PC-3 (cell line): Measurements from ENCODE around the gene AJM1. TPM values are rescaled to one million over a fixed set of nuclear protein-coding genes. Genes with fewer than 3 reads are reported as not detected.

Experiments used
- ATAC-seq: fragments of 200-7000 bp; cut with Tn5 transposase; 2 replicates; pipeline ENCODE4 v1.9.1; 2020; ENCODE audit warnings: mild to moderate bottlenecking, moderate library complexity
- BruUV-seq: library from RNA; stranded (reverse); fragments of 400-500 nt; replicated peaks from 2 replicates; lab custom pipeline; 2021; lab: Mats Ljungman, UMichigan
- CTCF ChIA-PET: fragments of 300-600 bp; sonication (Branson Sonifier 250); formaldehyde crosslinking; loops from one replicate; lab custom pipeline; 2022; ENCODE audit warnings: antibody characterized with exemption; lab: Charles Lee
- POLR2A ChIA-PET: fragments of 300-600 bp; sonication (Branson Sonifier 250); formaldehyde crosslinking; loops from one replicate; lab custom pipeline; 2022; ENCODE audit warnings: antibody characterized with exemption; ENCODE audit not compliant: unreplicated experiment; lab: Charles Lee
- DNase-seq: peaks from one replicate; pipeline ENCODE4 v3.0.0-alpha.2; 2015
- H2AFZ ChIP-seq: fragments of 300-600 bp; sonication (generic); 2 replicates; pipeline ENCODE4 v1.6.0; 2016; ENCODE audit warnings: antibody characterized with exemption, low read length
- H3F3A ChIP-seq: fragments of 300-600 bp; sonication (generic); one replicate; pipeline ENCODE4 v1.6.0; 2017; ENCODE audit warnings: antibody characterized with exemption, low read length, control low read depth, mild to moderate bottlenecking; ENCODE audit not compliant: unreplicated experiment
- H3K27ac ChIP-seq: fragments of 300-600 bp; sonication (generic); 2 replicates; pipeline ENCODE4 v1.5.1; 2016; ENCODE audit warnings: mild to moderate bottlenecking, low read length
- H3K27me3 ChIP-seq: fragments of 300-600 bp; sonication (generic); 2 replicates; pipeline ENCODE4 v1.6.1; 2016; ENCODE audit warnings: low read length, mixed read lengths
- H3K36me3 ChIP-seq: fragments of 300-600 bp; sonication (generic); 2 replicates; pipeline ENCODE4 v1.6.1; 2016; ENCODE audit warnings: low read depth, mixed run types, low read length, mixed read lengths
- H3K4me1 ChIP-seq: fragments of 300-600 bp; sonication (generic); 2 replicates; pipeline ENCODE4 v1.5.1; 2016; ENCODE audit warnings: low read length; ENCODE audit not compliant: insufficient read depth
- H3K4me2 ChIP-seq: fragments of 300-600 bp; sonication (generic); 2 replicates; pipeline ENCODE4 v1.6.0; 2016; ENCODE audit warnings: low read length
- H3K4me3 ChIP-seq: fragments of 300-600 bp; sonication (generic); 2 replicates; pipeline ENCODE4 v1.5.1; 2016; ENCODE audit warnings: mild to moderate bottlenecking, low read length, mixed read lengths
- H3K79me2 ChIP-seq: fragments of 300-600 bp; sonication (generic); 2 replicates; pipeline ENCODE4 v1.6.1; 2017; ENCODE audit warnings: low read length, mixed read lengths
- H3K9ac ChIP-seq: fragments of 300-600 bp; sonication (generic); 2 replicates; pipeline ENCODE4 v1.6.0; 2016; ENCODE audit warnings: mild to moderate bottlenecking, low read length
- H3K9me2 ChIP-seq: fragments of 300-600 bp; sonication (generic); replicated peaks from 2 replicates; pipeline ENCODE4 v1.6.1; 2016; ENCODE audit warnings: mixed run types, low read length, mixed read lengths
- H3K9me3 ChIP-seq: fragments of 300-600 bp; sonication (generic); 2 replicates; pipeline ENCODE4 v1.6.1; 2016; ENCODE audit warnings: low read length, mixed read lengths
- H4K20me1 ChIP-seq: fragments of 300-600 bp; sonication (generic); 2 replicates; pipeline ENCODE4 v1.6.1; 2016; ENCODE audit warnings: low read length, mixed read lengths
- EZH2 ChIP-seq: fragments of 300-600 bp; sonication (generic); IDR thresholded peaks from one replicate; pipeline ENCODE4 v1.6.1; 2017; ENCODE audit warnings: antibody characterized with exemption, mild to moderate bottlenecking, low read length; ENCODE audit not compliant: unreplicated experiment
- EZH2phosphoT487 ChIP-seq: fragments of 300-600 bp; sonication (generic); IDR thresholded peaks from 2 replicates; pipeline ENCODE4 v1.6.1; 2018; ENCODE audit warnings: mild to moderate bottlenecking, antibody characterized with exemption, low read length, borderline replicate concordance
- intact Hi-C: fragments of 100-400 bp; cut with micrococcal nuclease; formaldehyde crosslinking; loops from 2 replicates; pipeline ENCODE4 v1.9.0; 2023
- total RNA-seq: library from RNA; depleted of rRNA; stranded (reverse); fragments of >200 nt; gene quantifications from 2 replicates; pipeline ENCODE4 v1.2.3, GENCODE V29; 2014
- TF ChIP-seq, protein P1 (sequence below): fragments of 300-600 bp; sonication (generic); conservative IDR thresholded peaks from 2 replicates; pipeline ENCODE4 v1.5.1; 2017; ENCODE audit warnings: antibody characterized with exemption, low read depth, mild to moderate bottlenecking, low read length

AJM1 gene
- total RNA-seq, 1 experiment from 2014 or later, result 1.4 TPM

- Histone ChIP-seq H2AFZ (no peak overlapping the region), H3K4me1 (peaks cover 8% of the 10 kb centered on the region), H3F3A (no peaks in the 10 kb centered on the region), H4K20me1 (no peaks in the 10 kb centered on the region), H3K27ac (no peak overlapping the region), H3K9ac (no peak overlapping the region), H3K9me3 (no peaks in the 10 kb centered on the region), H3K36me3 (no peaks in the 10 kb centered on the region), H3K4me2 (no peak overlapping the region), H3K27me3 (no peaks in the 10 kb centered on the region), H3K79me2 (no peaks in the 10 kb centered on the region), H3K9me2 (no peaks in the 10 kb centered on the region), H3K4me3 (no peak overlapping the region)
- intact Hi-C loops, result no loop called here
- no TSS peak for BruUV-seq
- TF ChIP-seq, protein P1, sequence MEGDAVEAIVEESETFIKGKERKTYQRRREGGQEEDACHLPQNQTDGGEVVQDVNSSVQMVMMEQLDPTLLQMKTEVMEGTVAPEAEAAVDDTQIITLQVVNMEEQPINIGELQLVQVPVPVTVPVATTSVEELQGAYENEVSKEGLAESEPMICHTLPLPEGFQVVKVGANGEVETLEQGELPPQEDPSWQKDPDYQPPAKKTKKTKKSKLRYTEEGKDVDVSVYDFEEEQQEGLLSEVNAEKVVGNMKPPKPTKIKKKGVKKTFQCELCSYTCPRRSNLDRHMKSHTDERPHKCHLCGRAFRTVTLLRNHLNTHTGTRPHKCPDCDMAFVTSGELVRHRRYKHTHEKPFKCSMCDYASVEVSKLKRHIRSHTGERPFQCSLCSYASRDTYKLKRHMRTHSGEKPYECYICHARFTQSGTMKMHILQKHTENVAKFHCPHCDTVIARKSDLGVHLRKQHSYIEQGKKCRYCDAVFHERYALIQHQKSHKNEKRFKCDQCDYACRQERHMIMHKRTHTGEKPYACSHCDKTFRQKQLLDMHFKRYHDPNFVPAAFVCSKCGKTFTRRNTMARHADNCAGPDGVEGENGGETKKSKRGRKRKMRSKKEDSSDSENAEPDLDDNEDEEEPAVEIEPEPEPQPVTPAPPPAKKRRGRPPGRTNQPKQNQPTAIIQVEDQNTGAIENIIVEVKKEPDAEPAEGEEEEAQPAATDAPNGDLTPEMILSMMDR, result no peak
- TF ChIP-seq EZH2 (no peak), EZH2phosphoT487 (no peak)
- POLR2A ChIA-PET, result no interaction called here
- CTCF ChIA-PET, result no interaction called here
- DNase-seq, result no peak
- no peak for ATAC-seq
Measured at GRCh38 chr9:136853596-136854112, 11.4 kb downstream of the AJM1 start.

DNA sequence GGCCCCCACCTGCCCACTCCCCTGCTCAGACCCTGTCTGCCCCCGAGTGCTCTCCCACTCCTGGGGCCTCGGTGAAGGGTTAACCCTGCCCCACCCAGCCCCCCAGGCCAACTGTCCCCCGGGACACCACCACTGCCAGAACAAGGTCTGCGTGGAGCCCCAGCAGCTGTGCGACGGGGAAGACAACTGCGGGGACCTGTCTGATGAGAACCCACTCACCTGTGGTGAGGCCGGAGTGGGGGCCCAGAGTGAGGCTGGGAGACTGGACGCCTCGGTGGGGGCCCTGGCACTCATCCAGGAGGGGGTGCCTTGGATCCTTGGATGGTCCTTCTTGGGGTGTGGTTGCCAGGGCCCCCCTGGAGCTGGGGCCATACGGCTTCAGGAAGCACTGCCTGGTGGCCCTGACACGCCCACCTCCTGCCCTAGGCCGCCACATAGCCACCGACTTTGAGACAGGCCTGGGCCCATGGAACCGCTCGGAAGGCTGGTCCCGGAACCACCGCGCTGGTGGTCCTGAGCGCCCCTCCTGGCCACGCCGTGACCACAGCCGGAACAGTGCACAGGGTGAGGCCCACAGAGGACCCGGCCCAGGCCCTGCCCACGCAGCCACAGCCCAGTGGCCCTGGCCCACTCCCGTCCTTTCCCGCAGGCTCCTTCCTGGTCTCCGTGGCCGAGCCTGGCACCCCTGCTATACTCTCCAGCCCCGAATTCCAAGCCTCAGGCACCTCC is 12.0 kb downstream of the AJM1 start:
- Histone ChIP-seq H3K4me2 (no peak overlapping the region), H4K20me1 (no peaks in the 10 kb centered on the region), H3K4me1 (peaks cover 8% of the 10 kb centered on the region), H3K9ac (no peak overlapping the region), H3K4me3 (no peak overlapping the region), H3K9me3 (no peaks in the 10 kb centered on the region), H3K9me2 (no peaks in the 10 kb centered on the region), H2AFZ (no peak overlapping the region), H3K27ac (no peak overlapping the region), H3K36me3 (no peaks in the 10 kb centered on the region), H3K27me3 (no peaks in the 10 kb centered on the region), H3F3A (no peaks in the 10 kb centered on the region), H3K79me2 (no peaks in the 10 kb centered on the region)
- no TSS peak for BruUV-seq
- intact Hi-C loops, result no loop called here
- ChIA-PET CTCF (no interaction called here), POLR2A (no interaction called here)
- ATAC-seq (no peak), DNase-seq (no peak)
- TF ChIP-seq, protein P1, result no peak
- TF ChIP-seq EZH2 (no peak), EZH2phosphoT487 (no peak)
